GM18520 (cell line): ENCODE results near the gene NPEPPS.
"Not testable (repeated sequence)": the region's sequence is repeated elsewhere in the genome, so short reads cannot be mapped to it uniquely, and the experiment has no call there.

ENCODE experiments used
- ATAC-seq: cut with Tn5 transposase; IDR thresholded peaks from one replicate; pipeline ENCODE4 v1.9.1; 2021; ENCODE audit not compliant: unreplicated experiment

Gene NPEPPS

DNA sequence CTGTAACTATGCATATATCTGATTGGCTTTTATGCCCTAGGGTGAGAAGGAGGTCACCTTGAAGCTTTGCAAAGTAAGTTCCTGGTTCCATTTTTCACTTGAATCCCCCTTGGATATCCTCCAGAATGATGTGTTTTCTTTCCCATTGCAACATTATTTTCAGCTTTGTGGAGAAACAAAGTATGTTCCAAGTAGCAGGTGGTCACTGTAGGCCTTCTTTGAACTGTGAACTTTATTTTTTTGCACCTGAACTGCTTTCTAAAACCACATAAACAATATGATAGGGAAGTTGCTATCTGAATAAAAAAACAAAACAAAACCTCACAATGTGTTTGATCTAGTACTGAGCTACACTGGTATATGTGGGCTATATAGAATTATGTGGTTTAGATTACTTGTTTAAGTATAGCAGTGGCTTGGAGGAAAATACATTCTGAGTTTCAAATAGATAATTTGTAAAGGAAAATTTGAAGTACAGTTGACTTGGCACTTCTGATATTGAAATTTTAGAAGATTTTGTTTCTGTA is 29.7 kb downstream of the NPEPPS start:
- not testable (repeated sequence) for ATAC-seq

DNA sequence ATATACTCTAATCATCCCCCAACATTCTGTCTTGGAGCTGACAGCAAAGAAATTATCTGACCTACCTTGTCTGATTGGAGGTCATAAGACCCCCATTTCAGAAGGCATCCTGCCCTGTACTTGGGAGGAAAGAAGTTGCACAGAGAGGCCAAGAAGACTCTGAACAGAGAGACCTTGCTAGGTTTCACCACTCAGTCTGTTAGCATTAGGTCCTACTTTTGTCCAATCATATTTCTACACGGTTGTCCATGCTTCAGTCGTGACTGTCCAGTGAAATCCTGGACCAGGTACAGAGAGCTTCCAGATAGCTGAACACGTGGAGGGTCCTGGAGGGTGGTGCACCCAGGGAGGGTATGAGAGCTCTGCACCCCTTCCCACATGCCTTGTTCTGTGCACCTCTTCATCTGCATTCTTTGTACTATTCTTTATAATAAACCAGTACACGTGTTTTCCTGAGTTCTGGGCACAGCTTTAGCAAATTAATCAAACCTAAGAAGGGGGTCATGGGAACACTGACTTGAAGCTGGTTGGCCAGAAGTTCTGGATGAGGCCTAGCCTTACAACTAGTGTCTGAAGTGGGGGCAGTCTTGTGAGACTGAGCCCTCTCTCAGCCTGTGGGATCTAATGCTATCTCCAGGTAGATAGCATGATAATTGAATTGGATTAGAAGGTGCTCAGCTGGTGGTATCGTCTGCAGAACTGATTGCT is 30.9 kb downstream of the NPEPPS start:
- ATAC-seq: not testable (repeated sequence)

DNA sequence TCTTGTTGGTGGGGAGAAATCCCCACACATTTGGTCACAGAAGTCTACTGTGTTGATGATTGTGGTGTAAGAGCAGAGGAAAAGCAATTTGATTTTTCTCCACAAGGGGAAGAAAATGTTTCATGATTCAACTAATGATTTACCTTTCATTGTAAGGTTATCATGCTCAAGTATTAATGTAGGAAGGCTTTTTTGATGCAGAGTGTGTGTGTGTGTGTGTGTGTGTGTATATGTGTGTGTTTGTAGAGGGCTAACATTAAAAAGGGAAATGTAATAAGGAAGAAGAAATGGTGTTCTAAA is 31.4 kb downstream of the NPEPPS start:
- not testable (repeated sequence) for ATAC-seq

DNA sequence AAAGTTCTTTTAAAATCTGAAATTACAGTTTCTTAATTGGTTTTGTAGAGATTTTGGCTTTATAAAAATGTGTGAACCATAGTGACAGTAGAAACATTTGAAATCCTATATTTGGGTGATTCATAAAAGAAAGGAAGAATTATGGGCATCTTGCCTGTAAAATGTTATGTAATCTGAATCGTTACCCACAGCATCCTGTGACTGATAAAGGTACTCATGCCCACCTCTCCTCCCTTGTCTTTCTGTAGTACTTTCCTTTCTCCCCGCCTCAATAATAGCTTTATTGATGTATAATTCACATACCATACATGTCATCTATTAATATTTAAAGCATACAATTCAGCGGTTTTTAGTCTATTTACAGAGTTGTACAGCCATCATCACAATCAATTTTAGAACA is 36.4 kb downstream of the NPEPPS start:
- ATAC-seq: not testable (repeated sequence)

DNA sequence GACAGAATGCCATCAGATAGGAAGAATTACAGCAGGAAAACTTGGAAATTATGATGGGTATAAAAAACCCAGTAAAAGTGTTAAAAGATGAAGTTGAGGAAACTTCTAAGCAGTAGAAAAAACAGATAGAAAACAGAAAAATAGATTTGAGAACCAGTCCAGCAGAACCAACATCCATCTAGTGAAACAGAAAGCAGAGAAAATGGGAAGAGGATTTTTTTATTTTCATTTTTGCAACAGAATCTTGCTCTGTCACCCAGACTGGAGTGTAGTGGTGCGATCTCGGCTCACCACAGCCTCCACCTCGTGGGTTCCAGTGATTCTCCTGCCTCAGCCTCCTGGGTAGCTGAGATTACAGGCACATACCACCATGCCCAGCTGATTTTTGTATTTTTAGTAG is 41.7 kb downstream of the NPEPPS start:
- not testable (repeated sequence) for ATAC-seq

DNA sequence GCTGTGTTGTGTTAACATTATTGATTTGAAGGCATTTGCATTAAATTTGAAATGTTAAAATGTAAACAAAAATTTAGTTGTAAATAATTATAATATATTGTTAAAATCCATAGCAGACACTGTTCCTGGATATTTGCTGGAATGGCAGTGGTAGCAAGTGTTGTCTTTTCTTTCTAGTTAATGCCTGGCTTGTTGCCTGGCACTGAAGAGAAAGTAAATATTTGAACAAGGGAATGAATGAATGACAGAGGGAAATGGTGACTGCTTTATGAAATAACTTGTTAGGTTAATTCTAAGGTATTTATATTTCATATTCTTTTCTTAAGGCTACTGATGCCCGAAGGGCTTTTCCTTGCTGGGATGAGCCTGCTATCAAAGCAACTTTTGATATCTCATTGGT is 51.5 kb downstream of the NPEPPS start:
- ATAC-seq: not testable (repeated sequence)

DNA sequence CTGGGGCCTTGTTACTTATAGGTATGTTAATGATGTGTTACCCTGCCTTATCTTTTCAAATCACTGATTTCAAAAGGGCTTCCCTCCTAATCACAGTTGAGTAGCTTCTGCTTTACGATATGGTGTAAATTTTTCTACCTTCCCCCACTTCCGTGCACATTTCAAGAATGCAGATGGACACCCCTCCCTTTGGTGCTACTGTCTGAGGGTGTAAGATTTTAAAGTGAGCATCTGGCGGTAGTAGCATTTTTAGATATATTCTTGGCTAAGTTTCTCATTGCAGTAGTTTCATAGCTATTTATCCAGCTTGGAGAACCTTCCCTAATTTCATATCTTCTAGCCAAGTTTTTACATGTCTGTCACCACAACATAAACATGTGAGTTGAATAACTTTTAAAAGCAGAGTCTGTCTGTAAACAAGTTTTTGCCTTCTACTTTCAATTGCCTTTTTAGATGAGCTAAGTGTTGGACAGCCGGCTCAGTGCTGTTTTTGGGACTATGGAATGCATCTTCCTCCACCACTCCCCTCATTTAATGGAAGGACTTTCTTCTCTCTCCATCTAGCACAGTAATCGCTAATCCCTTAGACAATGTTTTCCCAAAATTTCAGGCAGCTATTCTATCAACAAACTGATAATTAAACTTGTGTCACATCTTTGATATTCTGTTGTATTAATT is 55.6 kb downstream of the NPEPPS start:
- not testable (repeated sequence) for ATAC-seq

DNA sequence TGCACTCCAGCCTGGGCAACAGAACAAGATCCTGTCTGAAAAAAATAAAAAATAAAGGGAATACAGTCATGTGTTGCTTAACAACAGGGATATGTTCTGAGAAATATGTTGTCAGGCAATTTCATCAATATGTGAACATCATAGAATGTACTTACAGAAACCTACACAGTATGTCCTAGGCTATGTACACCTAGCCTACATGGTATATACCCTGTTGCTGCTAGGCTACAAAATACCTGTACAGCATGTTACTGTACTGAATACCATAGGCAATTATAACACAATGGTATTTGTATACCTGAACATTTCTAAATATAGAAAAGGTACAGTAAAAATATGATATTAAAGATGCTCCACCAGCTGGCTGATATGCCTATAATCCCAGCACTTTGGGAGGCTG is 62.6 kb downstream of the NPEPPS start:
- not testable (repeated sequence) for ATAC-seq

DNA sequence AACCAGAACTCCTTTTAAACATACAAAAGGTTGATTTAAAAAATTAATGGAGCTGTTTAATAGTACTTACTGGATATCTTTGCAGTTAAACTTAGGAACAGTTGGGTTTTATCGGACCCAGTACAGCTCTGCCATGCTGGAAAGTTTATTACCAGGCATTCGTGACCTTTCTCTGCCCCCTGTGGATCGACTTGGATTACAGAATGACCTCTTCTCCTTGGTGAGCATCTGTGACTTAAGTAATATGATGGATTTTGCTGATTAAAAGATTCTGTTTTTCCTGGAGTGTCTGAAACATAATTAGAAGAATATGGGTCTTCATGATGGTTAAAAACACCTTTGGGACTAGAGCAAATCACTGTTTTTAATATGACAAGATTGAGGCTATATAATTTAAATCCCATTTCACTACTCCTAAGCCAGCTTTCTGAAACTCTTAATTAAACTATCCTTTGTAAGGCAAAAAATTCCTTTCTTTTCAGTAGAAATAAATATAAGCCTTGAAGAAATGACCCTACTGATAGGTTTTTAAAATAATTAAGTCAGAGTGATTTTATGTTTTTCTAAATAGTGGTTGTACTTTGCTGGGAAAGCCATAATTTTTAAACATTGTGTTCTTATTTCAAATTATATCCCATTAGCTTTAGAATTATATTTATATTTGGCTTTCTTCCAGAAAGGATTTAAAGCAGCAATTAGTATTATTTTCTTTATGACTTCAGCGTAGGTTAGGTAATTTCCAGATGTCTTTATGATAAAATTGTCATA is 73.1 kb downstream of the NPEPPS start:
- no peak for ATAC-seq

DNA sequence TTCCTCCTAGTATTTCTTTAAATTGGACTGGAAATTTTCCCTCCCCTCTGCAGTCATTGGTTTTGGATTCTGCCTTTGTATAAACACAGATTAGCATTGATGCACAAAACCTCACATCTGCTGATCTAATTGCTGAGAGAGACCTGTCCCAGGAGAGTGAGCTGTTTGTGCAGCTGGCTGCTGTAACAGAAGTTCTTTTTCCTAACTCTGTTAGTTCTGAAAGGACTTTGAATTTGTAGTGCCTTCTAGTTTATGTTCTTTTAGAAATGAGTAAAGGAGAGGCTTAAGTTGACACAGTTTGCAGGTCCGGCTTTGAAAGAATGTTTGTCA is 73.7 kb downstream of the NPEPPS start:
- ATAC-seq: no peak

DNA sequence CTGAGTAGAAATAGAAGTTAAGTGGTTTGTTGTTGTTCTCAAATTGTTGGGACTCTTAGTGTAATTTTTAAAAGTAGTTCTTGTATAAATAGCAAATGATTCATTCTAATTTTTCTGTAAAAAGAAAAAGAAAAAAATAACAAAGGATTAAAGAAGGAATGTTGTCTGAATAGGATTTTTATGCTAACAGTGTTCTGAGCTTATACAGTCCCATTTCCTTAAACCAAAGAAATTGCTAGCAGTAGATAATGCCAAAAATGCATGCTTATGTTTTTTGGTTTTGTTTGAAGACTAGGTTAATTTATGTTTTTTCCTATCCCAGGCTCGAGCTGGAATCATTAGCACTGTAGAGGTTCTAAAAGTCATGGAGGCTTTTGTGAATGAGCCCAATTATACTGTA is 74.1 kb downstream of the NPEPPS start:
- no peak for ATAC-seq

DNA sequence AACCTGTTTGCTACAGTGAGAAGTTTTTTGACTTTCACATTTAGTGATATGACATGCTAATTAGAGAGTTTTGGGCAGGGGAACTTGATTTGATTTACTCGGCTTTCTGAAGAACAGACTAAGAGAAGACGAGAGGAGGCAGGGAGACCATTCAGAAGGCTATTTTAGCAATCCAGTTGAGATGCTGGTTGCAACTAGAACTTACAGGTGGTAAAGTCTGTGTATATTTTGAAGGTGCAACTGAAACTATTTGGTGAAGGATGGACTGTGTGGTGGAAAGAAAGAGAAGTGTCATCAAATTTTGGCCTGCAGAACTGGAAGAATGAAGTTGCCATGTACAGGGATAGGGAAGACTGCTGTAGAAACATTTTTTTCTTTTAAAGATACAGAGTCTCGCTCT is 76.6 kb downstream of the NPEPPS start:
- ATAC-seq: no peak

DNA sequence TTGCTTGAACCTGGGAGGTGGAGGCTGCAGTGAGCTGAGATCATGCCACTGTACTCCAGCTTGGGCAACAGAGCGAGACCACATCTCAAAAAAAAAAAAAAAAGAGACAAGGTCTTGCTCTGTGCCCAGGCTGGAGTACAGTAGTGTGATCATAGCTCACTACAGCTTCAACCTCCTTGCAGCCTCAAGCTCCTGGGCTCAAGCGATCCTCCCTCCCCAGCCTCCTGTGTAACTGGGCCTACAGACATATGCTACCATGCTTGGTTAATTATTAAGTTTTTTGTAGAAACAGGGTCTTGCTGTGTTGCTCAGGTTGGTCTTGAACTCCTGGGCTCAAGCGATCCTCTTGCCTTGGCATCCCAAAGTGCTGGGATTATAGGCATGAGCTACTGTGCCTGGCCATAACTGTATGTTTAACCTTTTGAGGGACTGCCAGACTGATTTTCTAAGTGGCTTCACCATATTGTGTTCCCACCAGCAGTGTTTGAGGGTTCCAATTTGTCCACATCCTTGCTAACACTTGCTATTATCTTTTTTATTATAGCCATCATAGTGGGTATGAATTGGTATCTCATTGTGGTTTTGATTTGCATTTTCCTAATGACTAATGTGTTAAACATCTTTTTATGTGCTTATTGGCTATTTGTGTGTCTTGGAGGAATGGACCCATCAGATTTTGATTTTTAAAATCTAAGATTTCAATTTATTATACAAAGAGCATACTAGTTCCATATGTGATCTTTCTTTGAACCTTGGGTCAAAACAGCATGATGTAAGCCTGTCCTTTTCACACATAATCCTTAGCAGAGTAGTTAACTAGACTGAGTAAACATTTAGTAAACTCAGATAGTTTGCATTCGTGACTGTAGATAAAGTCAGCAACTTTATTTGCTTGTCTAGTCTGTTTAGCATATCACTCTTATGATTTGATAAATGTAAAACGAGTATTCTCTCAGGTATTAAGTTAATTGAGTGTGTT is 80.8 kb downstream of the NPEPPS start:
- ATAC-seq: no peak

DNA sequence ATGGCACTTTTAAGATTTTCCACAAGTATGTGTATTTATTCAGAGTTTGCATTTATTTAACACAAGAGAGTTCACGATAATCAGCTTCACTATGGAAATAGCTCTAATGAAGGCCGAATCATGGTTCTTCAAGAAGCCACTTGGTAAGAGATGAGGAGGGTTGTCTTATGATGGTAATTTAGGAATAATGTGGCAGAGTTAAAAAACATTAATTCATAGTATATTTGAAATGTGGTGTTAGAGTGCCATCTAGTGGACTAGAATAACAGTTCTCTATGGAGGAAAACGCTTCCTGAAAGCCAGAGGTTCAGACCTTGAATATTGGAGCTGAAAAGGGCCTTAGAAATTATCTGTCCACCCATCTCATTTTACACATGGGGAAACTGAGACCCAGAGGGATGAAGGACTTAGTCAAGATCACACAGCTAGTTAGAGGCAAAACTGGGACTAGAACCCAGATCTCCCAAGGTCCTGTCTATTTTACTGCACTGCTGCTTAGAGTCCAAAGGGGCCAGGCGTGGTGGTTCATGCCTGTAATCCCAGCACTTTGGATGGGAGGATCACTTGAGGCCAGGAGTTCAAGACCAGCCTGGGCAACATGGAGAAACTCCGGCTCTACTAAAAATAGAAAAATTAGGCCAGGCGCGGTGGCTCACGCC is 85.0 kb downstream of the NPEPPS start:
- no peak for ATAC-seq

DNA sequence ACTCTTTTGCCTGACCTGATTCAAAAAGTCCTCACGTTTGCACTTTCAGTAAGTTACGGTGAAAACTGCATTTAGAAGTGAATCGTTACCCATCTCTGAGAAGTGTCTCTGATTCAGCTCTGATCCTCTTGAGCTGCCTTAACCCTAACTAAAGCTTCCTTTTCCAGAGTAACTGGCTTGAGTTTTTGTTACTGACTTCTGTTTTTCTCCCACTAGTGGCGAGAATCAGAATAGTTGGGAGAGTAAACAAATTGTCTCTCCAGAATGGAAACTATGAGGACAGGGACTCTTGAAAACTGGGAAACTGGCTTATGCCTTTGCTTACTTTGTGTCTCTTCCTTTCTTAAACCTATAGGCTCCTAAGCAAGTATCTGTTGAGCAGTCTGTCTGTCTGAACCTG is 87.5 kb downstream of the NPEPPS start:
- no peak for ATAC-seq

DNA sequence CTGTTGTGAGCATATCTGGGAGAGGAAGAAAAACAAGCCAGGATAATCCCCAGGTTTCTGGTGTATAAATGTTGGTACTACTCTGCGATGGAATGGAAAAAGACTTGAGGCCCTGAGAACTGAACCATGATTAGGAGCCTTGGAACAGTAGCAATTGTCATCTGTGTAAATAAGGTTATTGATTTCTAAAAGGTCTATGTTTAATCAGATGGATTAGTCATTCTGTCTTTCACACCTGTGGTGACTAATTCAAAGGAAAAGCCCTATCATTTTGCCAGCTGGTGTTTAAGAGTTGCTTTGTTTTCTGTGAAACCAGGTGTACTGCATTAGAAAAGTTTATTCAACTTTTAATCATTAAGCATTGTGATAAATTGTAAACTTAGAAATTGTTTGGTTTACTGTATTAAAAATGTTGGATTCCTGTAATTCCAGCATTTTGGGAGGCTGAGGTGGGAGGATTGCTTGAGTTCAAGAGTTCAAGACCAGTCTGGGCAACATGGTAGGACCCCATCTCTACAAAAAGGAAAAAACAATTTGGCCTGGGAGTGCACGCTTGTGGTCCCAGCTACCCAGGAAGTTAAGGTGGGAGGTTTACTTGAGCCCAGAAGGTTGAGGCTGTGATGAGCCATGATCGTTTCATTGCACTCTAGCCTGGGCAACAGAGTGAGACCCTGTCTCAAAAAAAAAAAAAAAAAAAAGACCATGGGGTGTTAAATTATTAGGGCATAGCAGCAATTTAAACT is 89.8 kb downstream of the NPEPPS start:
- no peak for ATAC-seq

DNA sequence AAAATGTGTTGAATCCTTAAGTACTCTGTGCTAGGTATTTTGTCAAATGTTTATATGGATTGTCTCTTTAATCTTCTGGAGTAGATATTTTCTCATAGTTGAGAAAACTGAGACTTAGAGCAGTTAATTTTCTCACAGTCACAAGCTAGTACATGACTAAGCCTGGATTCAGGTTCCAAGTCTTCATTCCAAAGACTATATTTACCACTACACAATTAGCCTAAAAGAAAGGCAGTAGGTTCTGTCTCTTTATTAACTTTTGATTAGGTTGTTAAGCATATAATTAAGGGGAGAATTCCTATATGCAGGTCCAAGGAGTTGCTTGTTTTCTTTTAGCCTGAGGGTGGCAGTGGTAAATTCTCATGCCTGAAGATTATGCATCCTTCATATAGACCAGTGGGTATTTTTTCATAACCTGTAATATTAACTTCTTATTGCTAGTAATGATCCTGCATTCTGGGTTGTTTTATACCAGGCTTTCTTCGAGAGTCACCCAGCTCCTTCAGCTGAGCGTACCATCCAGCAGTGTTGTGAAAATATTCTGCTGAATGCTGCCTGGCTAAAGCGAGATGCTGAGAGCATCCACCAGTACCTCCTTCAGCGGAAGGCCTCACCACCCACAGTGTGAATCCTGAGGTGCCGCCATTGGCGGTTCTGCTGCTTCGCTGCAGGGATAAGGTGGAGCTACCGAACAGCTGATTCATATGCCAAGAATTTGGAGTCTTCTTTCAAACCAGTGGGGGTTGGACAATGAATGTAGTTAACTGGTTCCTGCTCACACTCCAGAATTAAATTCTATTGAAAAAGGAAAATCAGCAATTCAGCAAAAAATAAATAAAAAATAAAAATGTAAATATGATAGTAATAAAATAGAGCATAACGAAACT is 90.6 kb downstream of the NPEPPS start:
- no peak for ATAC-seq

DNA sequence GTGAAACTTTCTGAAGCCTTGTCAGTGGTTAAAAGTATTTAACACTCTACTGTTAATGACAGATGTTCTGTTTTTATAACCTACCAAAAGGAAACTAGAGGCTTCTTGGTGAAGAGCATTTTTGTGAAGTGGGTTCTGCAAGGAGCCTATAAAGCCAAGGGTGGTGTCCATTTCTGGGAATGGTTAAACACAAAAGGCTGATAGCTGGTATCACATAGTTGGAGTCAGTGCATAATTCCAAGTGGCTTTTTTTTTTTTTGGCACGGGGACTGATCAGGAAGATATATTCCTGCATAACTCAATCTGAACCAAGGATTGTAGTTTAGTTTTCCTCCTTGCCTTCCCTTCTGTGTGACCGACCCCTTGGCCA is 91.3 kb downstream of the NPEPPS start:
- no peak for ATAC-seq

DNA sequence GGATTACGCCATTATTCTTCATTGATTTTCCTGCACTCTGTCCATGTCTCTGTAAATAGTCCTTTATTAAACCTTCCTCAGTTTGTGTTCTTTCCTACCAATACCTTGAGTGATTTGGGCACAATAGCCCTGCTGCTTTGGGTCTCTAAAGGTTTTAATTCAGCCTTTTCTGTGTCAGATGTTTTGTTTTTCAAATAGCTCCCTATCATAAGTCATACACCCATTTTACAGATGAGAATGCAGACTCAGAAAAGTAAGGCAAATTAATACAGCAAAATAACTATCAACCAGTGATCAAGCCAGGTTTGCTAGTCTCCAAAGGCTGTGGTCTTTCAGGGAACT is 93.8 kb downstream of the NPEPPS start:
- no peak for ATAC-seq
